Heart right ventricle (tissue), 16 donors: Measurements from ENCODE around the gene SND1. TPM values are rescaled to one million over a fixed set of nuclear protein-coding genes. Genes with fewer than 3 reads are reported as not detected.

Experiments
- ATAC-seq, 8 donors: fragments of 200-7000 bp; cut with Tn5 transposase; one replicate each; pipeline ENCODE4 v1.9.1; 2020; ENCODE audit warnings: mild to moderate bottlenecking in 8 of 8, moderate library complexity in 8 of 8, moderate number of reproducible peaks in 1 of 8
- DNase-seq, 2 donors: peaks; one replicate each; pipeline ENCODE4 v3.0.0-alpha.2; 2020
- H3K27ac ChIP-seq, 10 donors: fragments of 200-600 bp; sonication (generic) in 2 of 10; one replicate each; pipeline versions ENCODE4 v1.5.0 to v1.8.0; 2020 to 2022; ENCODE audit warnings: mild to moderate bottlenecking in 3 of 10
- H3K27me3 ChIP-seq, 7 donors: fragments of 200-600 bp; one replicate each; pipeline ENCODE4 v1.8.0; 2021 to 2022; ENCODE audit warnings: mild to moderate bottlenecking in 2 of 7
- H3K36me3 ChIP-seq, 9 donors: fragments of 200-600 bp; sonication (generic) in 1 of 9; one replicate each; pipeline versions ENCODE4 v1.5.0 to v1.8.0; 2020 to 2022; ENCODE audit warnings: mild to moderate bottlenecking in 2 of 9
- H3K4me1 ChIP-seq, 9 donors: fragments of 200-600 bp; sonication (generic) in 1 of 9; one replicate each; pipeline versions ENCODE4 v1.5.0 to v1.8.0; 2020 to 2022; ENCODE audit warnings: mild to moderate bottlenecking in 4 of 9
- H3K4me3 ChIP-seq, 10 donors: fragments of 200-600 bp; sonication (generic) in 2 of 10; one replicate each; pipeline versions ENCODE4 v1.5.0 to v1.8.0; 2020 to 2022; ENCODE audit warnings: mild to moderate bottlenecking in 7 of 10, moderate library complexity in 2 of 10
- H3K9me3 ChIP-seq, 11 donors: fragments of 200-600 bp in 10 of 11; sonication (generic) in 2 of 11; one replicate each; pipeline versions ENCODE4 v1.5.0 to v1.8.0; 2013 to 2022; ENCODE audit warnings: mild to moderate bottlenecking in 2 of 11, control low read depth in 1 of 11, moderate library complexity in 1 of 11
- WGBS, 2 donors: extraction: QIAGEN DNeasy Blood & Tissue Kit; methylation state at CpG; one replicate each; pipeline ENCODE4 v1.1.7; 2013; ENCODE audit warnings: inconsistent platforms in 1 of 2; 5-methylcytosine and 5-hydroxymethylcytosine counted together
- intact Hi-C, 10 donors: fragments of 100-400 bp; cut with DNase I; formaldehyde crosslinking; loops; one replicate each; pipeline versions ENCODE4 v1.11.1 to v1.14.2; 2022
- polyA plus RNA-seq, 2 donors: library from polyadenylated mRNA; stranded (reverse); fragments of 200-250 nt; gene quantifications; one replicate each; pipeline ENCODE4 v1.2.3, GENCODE V29; 2013
- total RNA-seq, 10 donors: library from RNA; stranded (reverse); fragmentation: NEBNext Ultra II Directional in 3 of 10; extraction: Animal tissue kit (Norgen Biotek cat#: 25700) in 3 of 10; gene quantifications; one replicate each; pipeline versions ENCODE4 v1.2.1 to v1.2.4, GENCODE V29; 2021 to 2023
- TF ChIP-seq, protein P1 (sequence below), 9 donors: fragments of 200-600 bp; sonication (generic) in 2 of 9; IDR thresholded peaks; one replicate each; pipeline versions ENCODE4 v1.5.0 to v1.8.0; 2021 to 2022; ENCODE audit warnings: antibody characterized with exemption in 9 of 9, mild to moderate bottlenecking in 5 of 9, moderate library complexity in 1 of 9
- donor health status: Arrhythmogenic right ventricular cardiomyopathy.
- donor health status: ischemic (EF 13 %, LVEDD 7.1; RV severe dilation, severe dysfunction).
- donor health status: healthy with polysubstance abuse.
- donor health status: DM: no; HTN: yes; CAD: no.
- donor health status: DM: no; HTN: no; CAD: no.
- donor health status: ischemic (EF 25% LVEDD 6.9; RV normal size, moderate dysfunction).
- donor health status: ischemic (EF 25% LVEDD 5.7; RV mildly dilated, moderate dysfunction).
- donor health status: healthy.
- donor health status: DM: yes; HTN: yes; CAD: no.
- donor health status: Ischemic cardiomyopathy.
- donor health status: ischemic (EF 35%, LVEDD 5.7; RV mildly dilated, moderate dysfunction).
- donor health status: nonischemic (EF 11% LVEDD 7.7; RV severe dilation, severe dysfunction).
- donor health status: DM: yes; HTN: yes; CAD: no.
- donor health status: PGD.
- donor health status: ischemic (EF 29% LVEDD 5.4; RV normal size, mild dysfunction).
- donor health status: nonischemic (EF 23%, LVEDD 6.1; RV moderate dilation, normal function).

The SND1 gene
- total and polyA plus RNA-seq, 12 donors = 39.9 to 107 (median 80.8) TPM

DNA sequence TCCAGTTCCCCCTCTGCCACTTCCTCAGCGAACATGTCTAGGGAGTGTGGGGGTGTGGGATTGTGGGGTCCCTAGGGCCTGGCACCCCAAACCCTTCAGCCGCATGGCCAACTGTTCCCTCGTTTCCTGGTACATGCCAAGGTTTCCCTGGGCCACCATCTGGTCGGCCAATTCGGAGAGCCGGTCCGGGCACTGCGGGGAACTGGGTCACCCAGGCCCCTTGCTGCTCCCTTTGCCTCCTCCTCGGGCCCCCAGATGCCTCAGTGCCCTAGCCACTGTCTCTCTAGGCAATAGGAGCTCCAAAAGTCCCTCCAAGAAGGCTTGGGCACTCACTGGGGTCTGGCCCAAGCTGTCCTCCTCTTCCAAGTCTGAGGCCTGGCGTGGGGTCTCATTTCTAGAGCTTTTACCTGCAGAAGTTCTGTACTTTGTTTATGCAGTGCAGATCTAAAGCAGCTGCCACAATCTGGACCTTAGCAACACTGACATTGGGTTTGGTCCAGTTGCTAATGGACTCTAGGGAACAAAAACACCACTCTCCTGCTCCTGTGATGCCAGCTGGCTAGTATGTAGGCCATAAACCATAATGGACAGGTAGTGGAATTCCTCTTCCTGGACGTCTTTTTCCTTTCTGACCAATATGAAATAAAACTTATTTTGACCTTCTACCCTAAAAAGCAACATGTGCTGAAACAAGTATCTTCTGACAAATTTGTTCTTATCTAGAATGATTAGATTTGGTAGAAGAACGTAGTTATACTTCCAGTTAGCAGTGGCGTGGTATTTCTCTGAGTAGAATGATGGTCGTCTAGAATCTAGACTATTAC, 206.3 kb downstream of the SND1 start:
- DNase-seq (no peak), ATAC-seq (peak in 5 of 8 donors; percentile 25 to 92 (median 70))
- H3K27ac ChIP-seq = peak overlapping the region in 1 of 10 donors; percentile 8
- no peak overlapping the region for H3K4me3 ChIP-seq
- H3K27me3 ChIP-seq = no peaks in the 10 kb centered on the region
- 88 to 89% methylated on average over 14 of the region's 14 CpGs for WGBS, 2 donors
- peaks cover 0 to 4% (median 0%) of the 10 kb centered on the region in 9 donors for H3K36me3 ChIP-seq
- intact Hi-C loops = no loop called here
- TF ChIP-seq, protein P1, sequence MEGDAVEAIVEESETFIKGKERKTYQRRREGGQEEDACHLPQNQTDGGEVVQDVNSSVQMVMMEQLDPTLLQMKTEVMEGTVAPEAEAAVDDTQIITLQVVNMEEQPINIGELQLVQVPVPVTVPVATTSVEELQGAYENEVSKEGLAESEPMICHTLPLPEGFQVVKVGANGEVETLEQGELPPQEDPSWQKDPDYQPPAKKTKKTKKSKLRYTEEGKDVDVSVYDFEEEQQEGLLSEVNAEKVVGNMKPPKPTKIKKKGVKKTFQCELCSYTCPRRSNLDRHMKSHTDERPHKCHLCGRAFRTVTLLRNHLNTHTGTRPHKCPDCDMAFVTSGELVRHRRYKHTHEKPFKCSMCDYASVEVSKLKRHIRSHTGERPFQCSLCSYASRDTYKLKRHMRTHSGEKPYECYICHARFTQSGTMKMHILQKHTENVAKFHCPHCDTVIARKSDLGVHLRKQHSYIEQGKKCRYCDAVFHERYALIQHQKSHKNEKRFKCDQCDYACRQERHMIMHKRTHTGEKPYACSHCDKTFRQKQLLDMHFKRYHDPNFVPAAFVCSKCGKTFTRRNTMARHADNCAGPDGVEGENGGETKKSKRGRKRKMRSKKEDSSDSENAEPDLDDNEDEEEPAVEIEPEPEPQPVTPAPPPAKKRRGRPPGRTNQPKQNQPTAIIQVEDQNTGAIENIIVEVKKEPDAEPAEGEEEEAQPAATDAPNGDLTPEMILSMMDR (IDR thresholded peaks at IDR 0.05) = no peak
- H3K9me3 ChIP-seq = no peaks in the 10 kb centered on the region
- peaks cover 0 to 23% (median 11%) of the 10 kb centered on the region in 9 donors for H3K4me1 ChIP-seq

DNA sequence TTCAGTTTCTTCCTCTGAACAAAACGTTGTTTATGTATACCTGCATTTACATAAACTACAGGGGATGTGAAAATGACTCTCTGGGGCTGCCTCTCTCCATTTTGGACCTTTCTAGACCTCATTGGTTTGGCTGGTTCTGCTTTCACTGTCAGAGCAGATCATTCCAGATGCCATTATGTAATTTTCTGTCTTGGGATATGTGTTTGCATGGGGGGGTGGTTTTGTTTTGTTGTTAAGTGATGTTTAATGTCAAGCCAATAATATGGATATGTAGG, 206.9 kb downstream of the SND1 start:
- no peaks in the 10 kb centered on the region for H3K36me3 ChIP-seq
- H3K4me1 ChIP-seq = peaks cover 0 to 23% (median 11%) of the 10 kb centered on the region in 9 donors
- intact Hi-C loops = no loop called here
- WGBS, 2 donors = 65 to 67% methylated on average over 1 of the region's 1 CpG
- peak overlapping the region in 1 of 10 donors; percentile 8 for H3K27ac ChIP-seq
- H3K9me3 ChIP-seq = no peaks in the 10 kb centered on the region
- no peaks in the 10 kb centered on the region for H3K27me3 ChIP-seq
- H3K4me3 ChIP-seq = no peak overlapping the region
- DNase-seq (no peak), ATAC-seq (peak in 1 of 8 donors; percentile 10)
- TF ChIP-seq, protein P1 (IDR thresholded peaks at IDR 0.05) = no peak

DNA sequence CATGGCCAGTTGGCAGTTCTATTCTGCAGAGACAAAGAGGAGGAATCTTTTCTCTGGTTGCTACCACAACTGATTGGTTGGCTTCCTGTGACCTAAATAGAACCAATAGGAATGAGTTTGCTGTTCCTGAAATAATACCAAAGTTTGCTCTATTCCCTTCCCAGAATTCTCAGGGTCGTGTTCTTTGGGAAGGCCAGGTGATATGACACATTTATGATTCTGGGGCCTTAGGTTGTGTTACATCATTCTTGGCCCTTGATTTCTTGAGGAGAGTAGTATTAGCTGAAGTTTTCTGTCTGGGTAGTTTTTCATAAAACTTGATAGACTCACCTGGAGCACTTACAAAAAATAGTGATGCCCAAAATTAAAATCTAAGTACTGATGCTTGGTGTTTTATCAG, 207.3 kb downstream of the SND1 start:
- H3K27me3 ChIP-seq = no peaks in the 10 kb centered on the region
- intact Hi-C loops = no loop called here
- H3K4me1 ChIP-seq = peaks cover 0 to 23% (median 11%) of the 10 kb centered on the region in 9 donors
- no peak overlapping the region for H3K4me3 ChIP-seq
- TF ChIP-seq, protein P1 (IDR thresholded peaks at IDR 0.05) = no peak
- no peaks in the 10 kb centered on the region for H3K9me3 ChIP-seq
- DNase-seq (no peak), ATAC-seq (peak in 1 of 8 donors; percentile 58)
- 0 to 46% methylated on average over 1 of the region's 1 CpG for WGBS, 2 donors
- no peaks in the 10 kb centered on the region for H3K36me3 ChIP-seq
- H3K27ac ChIP-seq = no peak overlapping the region

DNA sequence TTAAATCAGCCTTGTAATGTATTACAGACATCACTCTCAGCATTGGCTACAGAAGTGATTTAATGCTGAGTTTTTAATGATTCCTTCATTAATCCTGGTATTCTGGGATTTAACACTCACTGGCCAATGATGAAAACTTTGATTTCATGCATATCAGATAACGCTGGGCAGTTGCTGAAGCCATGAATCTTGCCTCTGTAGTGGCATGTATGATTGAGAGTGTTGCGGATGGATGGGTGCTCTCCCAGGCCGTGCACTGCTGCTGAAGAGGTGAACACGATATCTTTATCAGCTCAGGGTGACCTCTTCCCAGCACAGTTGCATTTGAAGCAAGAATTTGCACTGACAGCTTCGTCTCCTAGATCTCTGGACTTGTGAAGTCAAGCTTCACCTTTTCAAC, 210.5 kb downstream of the SND1 start:
- H3K9me3 ChIP-seq = no peaks in the 10 kb centered on the region
- no peak overlapping the region for H3K27ac ChIP-seq
- ATAC-seq (no peak), DNase-seq (no peak)
- H3K4me3 ChIP-seq = no peak overlapping the region
- no peaks in the 10 kb centered on the region for H3K36me3 ChIP-seq
- TF ChIP-seq, protein P1 (IDR thresholded peaks at IDR 0.05) = no peak
- peaks cover 0 to 23% (median 10%) of the 10 kb centered on the region in 9 donors for H3K4me1 ChIP-seq
- no peaks in the 10 kb centered on the region for H3K27me3 ChIP-seq
- 71 to 74% methylated on average over 5 of the region's 5 CpGs for WGBS, 2 donors
- intact Hi-C loops = no loop called here
